Stomach (tissue), 9 donors: ENCODE data around the gene GSKIP. TPM values are rescaled to one million over a fixed set of nuclear protein-coding genes. Genes with fewer than 3 reads are reported as not detected.
A peak's percentile ranks its signal among the peaks of the same experiment; 100 is the strongest.

ENCODE experiments used
- DNase-seq, 2 donors: peaks; one replicate each; pipeline versions ENCODE4 v3.0.0 to v3.0.0-alpha.2; 2013 to 2019
- H3K27ac ChIP-seq, 5 donors: fragments of 200-600 bp in 4 of 5; sonication (generic) in 4 of 5; one replicate each; pipeline ENCODE4 v1.5.1; 2013 to 2019; ENCODE audit warnings: mild to moderate bottlenecking in 1 of 5, moderate library complexity in 1 of 5
- H3K27me3 ChIP-seq, 3 donors: fragments of 200-600 bp; sonication (generic); one replicate each; pipeline ENCODE4 v1.5.1; 2017 to 2019; ENCODE audit warnings: mixed run types in 1 of 3
- H3K36me3 ChIP-seq, 4 donors: fragments of 200-600 bp; sonication (generic); 1 replicate in 3 of 4; 2 replicates in 1 of 4; pipeline ENCODE4 v1.5.1; 2016 to 2019
- H3K4me1 ChIP-seq, 4 donors: fragments of 200-600 bp; sonication (generic); one replicate each; pipeline ENCODE4 v1.5.1; 2016 to 2019
- H3K4me3 ChIP-seq, 4 donors: fragments of 200-600 bp; sonication (generic) in 3 of 4; one replicate each; pipeline ENCODE4 v1.5.1; 2016 to 2019; ENCODE audit warnings: mild to moderate bottlenecking in 1 of 4
- H3K9me3 ChIP-seq, 4 donors: fragments of 200-600 bp; sonication (generic); one replicate each; pipeline ENCODE4 v1.5.1; 2016 to 2019
- CTCF ChIP-seq, 7 experiments: fragments of 450-650 bp in 4 of 7; fragments of 200-600 bp in 3 of 7; sonication (generic) in 3 of 7; IDR thresholded peaks; one replicate each; pipeline ENCODE4 v1.5.1; 2016 to 2019; ENCODE audit warnings: antibody characterized with exemption in 7 of 7, control low read depth in 2 of 7, mild to moderate bottlenecking in 1 of 7
- EP300 ChIP-seq: sonication (generic); formaldehyde crosslinking; IDR thresholded peaks from one replicate; pipeline ENCODE4 v1.6.1; 2017; ENCODE audit warnings: antibody characterized with exemption
- POLR2A ChIP-seq, 4 donors: fragments of 450-650 bp; IDR thresholded peaks; one replicate each; pipeline ENCODE4 v1.6.1; 2016; ENCODE audit warnings: antibody characterized with exemption in 4 of 4, control low read depth in 2 of 4, mild to moderate bottlenecking in 1 of 4, moderate library complexity in 1 of 4
- POLR2AphosphoS5 ChIP-seq, 3 donors: sonication (generic); formaldehyde crosslinking; IDR thresholded peaks; one replicate each; pipeline ENCODE4 v1.6.1; 2016; ENCODE audit warnings: antibody characterized with exemption in 3 of 3
- WGBS, 5 donors: extraction: QIAGEN DNeasy Blood & Tissue Kit in 3 of 5; methylation state at CpG; one replicate each; pipeline versions ENCODE4 v1.1.5 to v1.1.7; 2013 to 2018; 5-methylcytosine and 5-hydroxymethylcytosine counted together
- intact Hi-C: fragments of 100-400 bp; cut with DNase I; formaldehyde crosslinking; loops from one replicate; pipeline ENCODE4 v1.15.1; 2023; ENCODE audit warnings: low total_unique reads
- polyA plus RNA-seq, 3 donors: library from polyadenylated mRNA; stranded (reverse); fragments of 200-250 nt; gene quantifications; one replicate each; pipeline ENCODE4 v1.2.3, GENCODE V29; 2013
- total RNA-seq, 5 donors: library from RNA; depleted of rRNA; stranded (reverse); fragments of >200 nt; gene quantifications; one replicate each; pipeline versions ENCODE4 v1.1.0 to v1.2.3, GENCODE V29; 2014 to 2016
- donor health status: healthy with polysubstance abuse.
- donor health status: Bipolar disorder and iron deficiency.
- donor health status: healthy.

Gene GSKIP
- total and polyA plus RNA-seq, 8 donors = 3.8 to 93.9 (median 12.1) TPM

GRCh38 chr14:96407935-96408570 is 44.7 kb downstream of the GSKIP start:
- DNase-seq = no peak
- Histone ChIP-seq H3K36me3 (no peaks in the 10 kb centered on the region), H3K4me1 (no peaks in the 10 kb centered on the region), H3K27me3 (no peaks in the 10 kb centered on the region), H3K4me3 (no peak overlapping the region), H3K9me3 (no peaks in the 10 kb centered on the region), H3K27ac (no peak overlapping the region)
- TF ChIP-seq POLR2AphosphoS5 (IDR thresholded peaks at IDR 0.05) (no peak), POLR2A (IDR thresholded peaks at IDR 0.05) (no peak), EP300 (no peak), CTCF (IDR thresholded peaks at IDR 0.05) (no peak)
- intact Hi-C loops = no loop called here
- 51 to 64% (median 56%) methylated on average over 3 of the region's 3 CpGs for WGBS, 5 donors

- Histone ChIP-seq H3K9me3 (no peaks in the 10 kb centered on the region), H3K4me3 (no peak overlapping the region), H3K4me1 (no peaks in the 10 kb centered on the region), H3K27ac (no peak overlapping the region), H3K36me3 (no peaks in the 10 kb centered on the region), H3K27me3 (no peaks in the 10 kb centered on the region)
- WGBS, 5 donors = 82 to 92% (median 88%) methylated on average over 12 of the region's 12 CpGs
- intact Hi-C loops = no loop called here
- TF ChIP-seq EP300 (no peak), POLR2AphosphoS5 (IDR thresholded peaks at IDR 0.05) (no peak)
- no peak for DNase-seq
Observed at GRCh38 chr14:96408608-96409007, 45.3 kb downstream of the GSKIP start.

GRCh38 chr14:96409701-96410100 is 46.4 kb downstream of the GSKIP start:
- intact Hi-C loops = no loop called here
- H3K4me1 ChIP-seq = no peaks in the 10 kb centered on the region
- H3K36me3 ChIP-seq = no peaks in the 10 kb centered on the region
- H3K27ac ChIP-seq = no peak overlapping the region
- H3K9me3 ChIP-seq = no peaks in the 10 kb centered on the region
- DNase-seq = peak; percentile 51 to 66
- TF ChIP-seq POLR2AphosphoS5 (IDR thresholded peaks at IDR 0.05) = peak in 2 of 3 donors; percentile 4 to 58
- TF ChIP-seq POLR2A (IDR thresholded peaks at IDR 0.05) = no peak
- TF ChIP-seq EP300 = no peak
- TF ChIP-seq CTCF (IDR thresholded peaks at IDR 0.05) = no peak
- 44 to 65% (median 57%) methylated on average over 9 of the region's 9 CpGs for WGBS, 5 donors
- no peak overlapping the region for H3K4me3 ChIP-seq
- H3K27me3 ChIP-seq = no peaks in the 10 kb centered on the region

GRCh38 chr14:96410119-96410518 is 46.8 kb downstream of the GSKIP start:
- 84 to 92% (median 90%) methylated on average over 4 of the region's 4 CpGs for WGBS, 5 donors
- Histone ChIP-seq H3K27ac (no peak overlapping the region), H3K36me3 (no peaks in the 10 kb centered on the region), H3K4me1 (no peaks in the 10 kb centered on the region), H3K9me3 (no peaks in the 10 kb centered on the region), H3K4me3 (no peak overlapping the region), H3K27me3 (no peaks in the 10 kb centered on the region)
- intact Hi-C loops = no loop called here
- TF ChIP-seq EP300 (no peak), POLR2A (IDR thresholded peaks at IDR 0.05) (no peak), CTCF (IDR thresholded peaks at IDR 0.05) (no peak), POLR2AphosphoS5 (IDR thresholded peaks at IDR 0.05) (no peak)
- no peak for DNase-seq

GRCh38 chr14:96413526-96413925 is 50.2 kb downstream of the GSKIP start:
- WGBS, 5 donors = 76 to 95% (median 88%) methylated on average over 5 of the region's 5 CpGs
- intact Hi-C loops = no loop called here
- H3K9me3 ChIP-seq = no peaks in the 10 kb centered on the region

More at GRCh38 chr14:96413526-96413925, 50.2 kb downstream of the GSKIP start:
- no peaks in the 10 kb centered on the region for H3K36me3 ChIP-seq
- DNase-seq = no peak
- no peaks in the 10 kb centered on the region for H3K27me3 ChIP-seq
- no peak overlapping the region for H3K4me3 ChIP-seq
- TF ChIP-seq POLR2A (IDR thresholded peaks at IDR 0.05) (no peak), POLR2AphosphoS5 (IDR thresholded peaks at IDR 0.05) (no peak), CTCF (IDR thresholded peaks at IDR 0.05) (no peak), EP300 (no peak)
- H3K4me1 ChIP-seq = no peaks in the 10 kb centered on the region
- H3K27ac ChIP-seq = no peak overlapping the region
